ENCODE results near the gene PYGO2.

Gene PYGO2

DNA sequence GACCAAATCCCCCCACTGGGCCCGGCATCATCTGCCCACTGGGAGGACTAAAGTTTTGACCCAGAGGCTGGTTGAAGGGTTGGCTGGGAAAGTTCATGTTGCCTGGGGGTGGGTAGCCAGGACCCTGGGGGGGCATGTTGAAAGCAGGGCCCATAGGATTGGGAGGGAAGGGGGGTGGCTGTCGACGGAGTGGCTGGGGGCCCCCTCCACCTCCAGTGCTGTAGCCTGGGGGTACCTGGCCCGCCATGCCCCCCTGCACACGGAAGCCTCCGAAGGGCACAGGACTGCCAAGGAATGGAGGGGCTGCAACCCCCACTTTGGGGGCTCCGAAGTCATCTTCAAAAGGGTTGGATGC, 2.2 kb downstream of the PYGO2 start:
- no peak for DNase-seq

DNA sequence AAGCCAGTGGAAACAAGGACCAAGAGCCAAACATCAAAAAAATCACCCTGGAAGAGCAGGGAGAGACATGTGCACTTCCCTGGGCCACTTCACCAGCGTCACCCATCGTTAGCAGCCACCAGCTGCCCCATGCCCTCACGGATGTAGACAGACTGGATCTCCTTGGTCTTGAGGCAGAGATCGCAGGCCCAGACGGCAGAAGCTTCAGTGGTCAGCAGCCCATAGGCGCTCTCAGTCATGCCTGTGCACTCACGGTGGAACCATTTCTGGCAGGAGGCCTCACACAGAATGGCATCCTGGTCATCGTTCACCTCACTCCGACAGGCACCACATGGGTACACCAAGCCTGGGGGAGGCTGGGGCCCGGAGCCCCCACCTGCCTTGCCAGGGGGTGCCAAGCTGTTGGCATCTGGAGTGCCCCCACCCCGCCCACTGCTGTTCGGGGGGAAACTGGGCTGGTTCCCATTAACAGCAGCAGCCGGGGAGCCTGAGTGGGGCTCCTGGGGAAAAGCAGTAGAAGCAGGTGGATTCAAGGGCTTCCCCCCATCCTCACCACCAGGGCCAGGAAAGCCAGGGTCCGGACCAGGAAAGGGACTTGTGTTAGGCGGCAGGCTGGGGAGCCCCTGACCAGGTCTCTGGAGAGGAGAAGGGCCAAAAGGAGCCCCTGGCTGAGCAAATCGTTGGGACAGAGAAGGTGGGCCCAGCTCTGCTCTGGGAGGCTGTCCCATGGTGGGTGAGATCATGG, 2.7 kb downstream of the PYGO2 start:
- DNase-seq: no peak

GRCh38 chr1:154958036-154958435, 3.5 kb downstream of the PYGO2 start:
- no peak for DNase-seq

- DNase-seq: no peak
These were observed 4.4 kb downstream of the PYGO2 start for GRCh38 chr1:154957091-154957657.

GRCh38 chr1:154956544-154956941, 5.0 kb downstream of the PYGO2 start:
- DNase-seq: no peak

GRCh38 chr1:154955718-154956543, 5.7 kb downstream of the PYGO2 start, which contains the start of gene PBXIP1:
Gene PBXIP1 (minus strand): TSS chr1:154956099. CDS start chr1:154953721, 2,378 bp downstream.
- DNase-seq: peak; percentile 71 to 92 (median 86)

GRCh38 chr1:154955039-154955717, 6.4 kb downstream of the PYGO2 start:
- DNase-seq: peak; percentile 85 to 96 (median 94)

GRCh38 chr1:154954541-154954940, 7.0 kb downstream of the PYGO2 start:
- DNase-seq: no peak

DNA sequence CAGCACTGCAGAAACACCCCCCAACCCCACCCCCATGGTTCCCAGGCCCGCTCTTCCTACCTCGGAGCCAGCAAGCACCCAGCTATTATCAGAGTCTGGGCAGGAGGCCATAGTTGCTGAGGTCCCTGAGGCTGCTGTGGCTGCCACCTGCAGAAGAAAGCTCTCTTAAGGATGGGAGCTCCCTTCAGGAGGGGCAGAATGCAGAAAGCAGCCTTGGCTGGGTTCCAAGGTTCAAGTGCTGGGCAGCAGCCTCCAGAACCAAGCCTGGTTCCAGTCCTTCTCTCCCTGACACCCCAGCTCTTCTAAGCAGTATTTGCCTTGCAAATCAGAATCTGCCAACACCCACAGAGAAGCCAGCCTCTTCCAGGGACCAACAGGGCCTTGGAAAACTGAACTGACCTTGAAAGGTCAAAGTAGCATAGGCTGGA, 8.0 kb downstream of the PYGO2 start:
- no peak for DNase-seq

- DNase-seq: peak in 1 of 6 experiments; percentile 43
These were observed 8.9 kb downstream of the PYGO2 start for GRCh38 chr1:154952664-154953063.

DNA sequence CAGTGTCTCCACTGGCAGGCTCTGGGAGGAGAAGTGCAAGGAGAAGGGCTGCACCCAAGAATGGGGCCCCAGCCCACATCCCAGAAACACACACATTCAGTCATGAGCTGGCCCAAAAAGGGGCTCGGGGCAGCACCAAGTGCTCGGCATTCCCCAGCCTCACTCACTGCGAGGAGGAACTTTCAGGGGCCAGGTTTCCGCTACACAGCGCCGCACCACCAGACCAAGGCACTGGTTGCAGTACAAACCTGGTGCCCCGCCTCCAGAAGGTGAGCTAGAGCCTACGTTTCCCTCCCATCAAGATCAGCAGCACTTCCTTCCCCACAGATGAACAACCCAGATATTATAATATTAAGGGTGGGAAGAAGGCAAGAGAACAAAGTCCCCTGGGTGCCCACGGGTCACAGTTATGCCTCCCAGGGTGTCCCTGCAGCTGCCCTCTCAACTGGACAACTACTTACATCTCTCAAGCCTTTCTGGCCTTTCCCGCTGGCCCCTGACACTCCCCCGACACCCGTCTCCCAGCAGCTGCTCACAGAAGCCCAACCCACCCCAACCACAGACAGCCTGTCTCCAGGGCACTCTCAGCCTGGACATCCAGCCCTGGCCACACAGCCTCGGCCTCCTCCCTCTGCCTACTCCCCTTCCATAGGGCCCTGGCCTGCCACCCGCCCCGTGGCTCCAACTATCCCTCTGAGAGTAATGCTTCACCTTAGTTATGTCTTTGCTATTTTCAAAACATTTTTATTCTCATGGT, 9.5 kb downstream of the PYGO2 start:
- DNase-seq: peak; percentile 62 to 74 (median 67)

DNA sequence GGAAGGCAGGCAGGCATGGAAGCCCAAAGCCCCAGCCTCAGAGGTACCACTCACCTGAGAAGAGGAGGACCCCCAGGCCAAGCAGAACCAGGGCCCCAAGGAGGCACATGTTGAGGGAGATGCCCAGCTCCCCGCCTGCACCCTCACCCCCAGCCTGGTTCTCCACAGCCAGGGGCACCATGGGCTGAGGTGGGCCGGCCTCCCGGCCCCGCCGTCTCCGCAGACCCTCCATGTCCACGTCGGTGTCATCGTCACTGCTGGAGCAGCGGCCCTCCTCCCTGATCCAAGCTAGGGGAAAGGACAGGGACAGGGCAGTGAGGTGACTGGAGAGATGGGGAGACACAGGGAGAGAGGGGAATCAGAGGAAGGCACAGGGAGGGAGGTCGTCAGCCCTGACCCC, 13.5 kb downstream of the PYGO2 start:
- DNase-seq: no peak

DNA sequence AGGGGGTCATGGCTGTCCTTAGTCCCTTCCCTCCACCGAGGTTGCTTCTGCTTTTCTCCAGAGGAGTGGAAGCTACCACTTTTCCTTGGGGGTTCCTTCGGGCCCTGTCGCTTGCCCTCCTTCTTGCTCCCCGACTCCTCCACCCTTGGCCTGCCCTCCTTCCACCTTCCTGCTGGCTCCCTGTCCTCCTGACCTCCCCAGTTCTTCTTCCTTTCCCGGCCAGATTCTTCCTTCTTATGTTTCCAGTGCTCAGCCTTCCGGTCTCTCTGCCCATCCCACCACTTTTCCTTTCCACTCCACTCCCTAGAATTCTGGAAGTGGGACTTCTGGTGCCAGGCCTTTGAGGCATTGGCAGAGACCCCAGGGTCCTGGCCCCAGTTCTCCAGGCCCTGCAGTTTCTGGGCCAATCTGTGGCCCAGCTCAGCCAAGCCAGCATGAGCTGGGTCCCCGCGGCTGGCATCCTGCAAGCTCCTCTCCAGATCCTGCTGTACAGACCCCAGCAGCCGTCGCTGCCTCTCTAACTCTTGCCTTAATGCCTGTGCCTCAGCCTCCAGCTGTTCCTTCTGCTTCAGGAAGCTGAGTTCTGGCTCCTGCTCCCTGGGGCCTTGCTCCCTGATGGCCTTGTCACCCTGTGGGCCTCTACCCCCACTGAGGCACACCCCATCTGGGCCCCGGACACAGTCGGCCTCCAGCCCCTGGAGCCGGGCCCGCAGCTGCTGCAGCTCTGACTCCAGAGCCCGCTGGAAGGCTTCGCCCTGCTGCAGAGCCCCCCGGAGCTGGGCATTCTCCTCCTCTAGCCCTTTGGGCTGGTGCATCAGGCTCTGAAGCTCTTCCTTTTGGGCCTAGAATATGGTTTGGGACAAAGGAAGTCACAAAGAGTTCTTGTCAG, 15.4 kb downstream of the PYGO2 start:
- no peak for DNase-seq

- no peak for DNase-seq
These were observed 16.2 kb downstream of the PYGO2 start for GRCh38 chr1:154945160-154945961.

GRCh38 chr1:154944401-154945159, 17.0 kb downstream of the PYGO2 start:
- DNase-seq: no peak

- DNase-seq: peak in 4 of 6 experiments; percentile 20 to 30 (median 24)
These were observed 17.8 kb downstream of the PYGO2 start for GRCh38 chr1:154943649-154944400.

DNA sequence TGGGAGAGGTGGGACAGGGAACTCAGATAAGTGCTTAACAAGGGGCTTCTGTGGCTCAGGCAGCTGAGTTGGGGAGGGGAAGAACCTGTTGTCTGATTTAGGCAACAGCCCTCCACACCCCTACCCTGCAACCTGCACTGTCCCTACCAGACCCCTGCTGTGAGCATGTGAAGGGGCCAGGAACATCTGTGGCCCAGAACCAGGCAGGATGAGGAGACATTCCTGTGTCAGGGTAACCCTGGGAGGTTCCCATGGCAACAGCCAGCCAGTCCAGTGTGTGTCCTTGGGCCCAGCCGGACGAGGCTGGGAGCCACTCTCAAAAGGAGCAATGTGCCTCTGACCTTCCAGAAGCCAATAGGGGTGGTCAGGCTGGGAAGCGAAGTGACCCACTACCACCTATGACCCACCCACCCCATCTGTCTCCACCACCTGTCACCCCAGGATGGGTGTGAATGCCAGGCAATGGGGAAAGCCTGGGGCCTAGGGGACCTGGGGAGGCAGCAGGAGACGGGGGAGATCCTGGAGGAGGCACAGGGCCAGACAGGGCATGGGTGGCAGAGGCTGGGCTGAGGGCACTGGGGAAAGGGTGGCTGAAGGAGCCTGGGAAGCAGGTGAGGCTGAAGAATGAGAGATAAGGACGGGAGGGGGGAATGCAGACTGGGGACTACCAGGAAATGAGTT, 20.1 kb downstream of the PYGO2 start:
- no peak for DNase-seq

DNA sequence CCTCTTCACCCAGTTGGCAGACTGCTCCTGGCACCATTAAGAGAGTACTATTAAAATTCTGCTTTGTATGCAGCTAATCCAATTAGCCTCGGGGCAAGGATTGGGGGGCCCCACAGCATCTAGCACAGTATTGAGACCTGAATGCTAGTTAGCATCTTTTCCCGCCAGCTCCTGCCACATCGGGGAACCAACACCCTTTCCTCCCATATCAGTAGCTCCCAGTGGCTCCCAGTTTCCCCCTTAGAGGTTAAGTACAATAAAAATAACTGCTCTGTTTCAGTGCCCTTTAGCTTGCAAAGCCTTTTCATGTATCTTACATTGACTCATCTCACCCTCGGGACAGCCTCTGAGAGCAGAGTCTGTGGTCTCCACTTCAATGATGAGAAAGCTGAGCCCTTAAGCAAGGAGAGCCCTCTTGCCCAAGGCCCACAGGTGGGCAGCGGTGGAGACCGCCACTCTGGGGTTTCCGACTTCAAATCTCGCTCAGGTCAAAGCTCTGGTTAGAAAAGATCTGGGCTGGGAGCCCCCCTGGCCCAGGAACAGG, 20.9 kb downstream of the PYGO2 start:
- no peak for DNase-seq

Measured in stimulated activated naive CD4-positive, alpha-beta T cell (primary cell).